Measurements from ENCODE around the gene PCBP3. TPM values are rescaled to one million over a fixed set of nuclear protein-coding genes. Genes with fewer than 3 reads are reported as not detected.

PCBP3 gene
- total and polyA plus RNA-seq, 2 of the 8 experiments (the other 6 are each of a cell fraction or from before 2014, with no cell fraction given) = 3.5 to 6.3 TPM

- no peak overlapping the region for H4K5ac ChIP-seq (ENCODE audit: insufficient read length, low read depth, low read length)
- no peaks in the 10 kb centered on the region for H3K36me3 ChIP-seq (ENCODE audit: control insufficient read depth in 2 of 4, insufficient read depth in 4 of 4, low read length in 3 of 4)
- no peak overlapping the region for H3K4me3 ChIP-seq (ENCODE audit: extremely low read depth in 1 of 4, insufficient read depth in 2 of 4, low read depth in 3 of 4, low read length in 4 of 4)
- no peak overlapping the region for H3K23ac ChIP-seq (ENCODE audit: insufficient read length)
- no peak overlapping the region for H3K9ac ChIP-seq (replicated peaks in 1 of 4; ENCODE audit: extremely low read depth in 1 of 4, low read depth in 3 of 4, low read length in 3 of 4)
- no peak overlapping the region for H3K18ac ChIP-seq (ENCODE audit: extremely low read depth, low read length)
- H2BK12ac ChIP-seq (ENCODE audit: low read depth, low read length) = no peak overlapping the region
- no peak overlapping the region for H2AK5ac ChIP-seq (ENCODE audit: low read depth, low read length)
- ChIA-PET POLR2A (ENCODE audit: partially characterized antibody) (interaction anchor here (0.7 kb wide), 1 partner anchor 63 kb away, joined by 3 read pairs; no protein-coding TSS in a partner anchor), CTCF (ENCODE audit: partially characterized antibody) (interaction anchor here (0.6 to 1.9 kb wide), 5 partner anchors 10 to 1182 kb away, joined by 3 to 6 read pairs (median 5); no protein-coding TSS in a partner anchor)
- H3K79me1 ChIP-seq (ENCODE audit: low read depth, low read length) = no peaks in the 10 kb centered on the region
- no peak overlapping the region for H4K91ac ChIP-seq (replicated peaks; ENCODE audit: insufficient read length, low read length)
- H2BK15ac ChIP-seq (ENCODE audit: low read length) = no peak overlapping the region
- FAIRE-seq (no peak), DNase-seq (ENCODE audit: low read depth in 1 of 2, low spot score in 2 of 2) (peak in 1 of 2 experiments; percentile 49)
- no peak overlapping the region for H3K56ac ChIP-seq (replicated peaks; ENCODE audit: insufficient read length, low read depth, low read length)
- H3K9me3 ChIP-seq (ENCODE audit: insufficient read depth in 2 of 2, low read depth in 1 of 2, low read length in 1 of 2) = peaks cover 47 to 78% of the 10 kb centered on the region in 2 experiments
- no peaks in the 10 kb centered on the region for H3K23me2 ChIP-seq (ENCODE audit: low read depth, low read length)
- no peaks in the 10 kb centered on the region for H4K20me1 ChIP-seq (replicated peaks in 1 of 2; ENCODE audit: control insufficient read depth in 1 of 2, insufficient read depth in 2 of 2, low read length in 2 of 2)
- no peaks in the 10 kb centered on the region for H3K27me3 ChIP-seq (replicated peaks in 1 of 4; ENCODE audit: control insufficient read depth in 3 of 4, extremely low read depth in 1 of 4, insufficient read depth in 3 of 4, low read length in 3 of 4)
- H3K4me2 ChIP-seq (ENCODE audit: insufficient read depth in 1 of 2, low read depth in 2 of 2, low read length in 2 of 2) = no peak overlapping the region
- H4K8ac ChIP-seq (ENCODE audit: extremely low read depth, insufficient read depth, low read length) = no peak overlapping the region
- H2BK5ac ChIP-seq (ENCODE audit: low read depth, low read length) = no peak overlapping the region
- H2BK120ac ChIP-seq (replicated peaks; ENCODE audit: low read depth, low read length) = no peak overlapping the region
- H3K4me1 ChIP-seq (replicated peaks in 1 of 4; ENCODE audit: control insufficient read depth in 3 of 4, insufficient read depth in 4 of 4, low read length in 3 of 4) = no peaks in the 10 kb centered on the region
- 90% methylated on average over 3 of the region's 3 CpGs; no CpG with 5 or more reads in 1 of the 2 experiments for WGBS, 2 experiments (ENCODE audit: extremely low coverage in 1 of 2, insufficient coverage in 1 of 2, insufficient read length in 1 of 2, insufficient replicate concordance in 2 of 2, low coverage in 1 of 2, low lambda C conversion rate in 2 of 2, missing lambda C conversion rate in 1 of 2)
- no peak overlapping the region for H3K4ac ChIP-seq (replicated peaks; ENCODE audit: insufficient read length, low read depth, low read length)
- no peak overlapping the region for H2BK20ac ChIP-seq (ENCODE audit: low read length)
- H3K14ac ChIP-seq (ENCODE audit: insufficient read length) = no peak overlapping the region
- no peak overlapping the region for H2AFZ ChIP-seq (ENCODE audit: low read length)
- H3K79me2 ChIP-seq (ENCODE audit: control insufficient read depth in 1 of 2, insufficient read depth in 2 of 2, low read length in 2 of 2) = no peaks in the 10 kb centered on the region
- H3K27ac ChIP-seq (ENCODE audit: low read depth, low read length) = no peak overlapping the region
- TF ChIP-seq SIX5 (IDR thresholded peaks at IDR 0.05; ENCODE audit: low read depth, low read length) (no peak), BRCA1 (IDR thresholded peaks at IDR 0.05; ENCODE audit: low read depth, low read length) (no peak), RFX5 (IDR thresholded peaks at IDR 0.05; ENCODE audit: borderline replicate concordance, low read depth, low read length) (no peak), RXRA (IDR thresholded peaks at IDR 0.05; ENCODE audit: insufficient read depth, low read depth, low read length) (no peak), KDM1A (IDR thresholded peaks at IDR 0.05; ENCODE audit: borderline replicate concordance, low read length) (no peak)
Measured at GRCh38 chr21:45935628-45936027, 292.1 kb downstream of the PCBP3 start.
